Progenitor cell of endocrine pancreas (in vitro differentiated cells): ENCODE results near the gene NXPH2. TPM values are rescaled to one million over a fixed set of nuclear protein-coding genes. Genes with fewer than 3 reads are reported as not detected.

Experiments
- DNase-seq: peaks from one replicate; pipeline ENCODE4 v3.0.0; 2021; ENCODE audit warnings: low spot score; ENCODE audit not compliant: unreplicated experiment
- H3K27ac Mint-ChIP-seq: 2 replicates; pipeline ENCODE4 v1.8.0; 2021; ENCODE audit warnings: mild to moderate bottlenecking, moderate library complexity, mixed read lengths
- H3K27me3 Mint-ChIP-seq: 2 replicates; pipeline ENCODE4 v1.8.0; 2021; ENCODE audit warnings: mixed read lengths
- H3K36me3 Mint-ChIP-seq: 2 replicates; pipeline ENCODE4 v1.8.0; 2022; ENCODE audit warnings: mixed read lengths; ENCODE audit not compliant: insufficient read depth
- H3K4me1 Mint-ChIP-seq: 2 replicates; pipeline ENCODE4 v1.8.0; 2021; ENCODE audit warnings: low read depth, mixed read lengths
- H3K4me3 Mint-ChIP-seq: 2 replicates; pipeline ENCODE4 v1.8.0; 2021; ENCODE audit warnings: low read depth, mild to moderate bottlenecking, moderate library complexity, mixed read lengths
- H3K9me3 Mint-ChIP-seq: 2 replicates; pipeline ENCODE4 v1.8.0; 2021; ENCODE audit warnings: low read depth, mixed read lengths
- total RNA-seq: library from RNA; stranded (reverse); gene quantifications from 2 replicates; pipeline ENCODE4 v1.2.1, GENCODE V29; 2021
- TF ChIP-seq, protein P1 (sequence below): fragments of 200-600 bp; sonication (generic); IDR thresholded peaks from one replicate; pipeline ENCODE4 v1.5.0; 2021; ENCODE audit warnings: antibody characterized with exemption, mild to moderate bottlenecking; ENCODE audit not compliant: unreplicated experiment

The NXPH2 gene
- total RNA-seq, 1 donor from 2014 or later, result 5.3 TPM

DNA sequence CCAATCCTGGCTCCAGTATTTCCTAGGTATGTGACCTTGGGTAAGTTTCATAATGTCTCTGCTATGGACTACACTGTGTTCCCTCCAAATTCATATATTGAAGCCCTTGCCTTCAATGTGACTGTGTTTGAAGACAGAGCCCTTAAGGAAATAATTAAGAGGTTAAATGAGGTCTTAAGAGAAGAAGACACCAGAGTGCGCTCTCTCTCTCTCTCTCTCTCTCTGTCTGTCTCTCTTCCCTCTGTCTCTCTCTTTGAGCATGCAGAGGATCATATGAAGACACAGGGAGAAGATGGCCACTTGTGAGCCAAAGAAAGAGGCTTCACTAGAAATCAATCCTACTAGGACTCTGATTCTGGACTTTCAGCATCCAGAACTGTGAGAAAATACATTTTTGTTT lies 52.2 kb downstream of the NXPH2 start:
- H3K27me3 Mint-ChIP-seq, result no peaks in the 10 kb centered on the region
- H3K36me3 Mint-ChIP-seq, result no peaks in the 10 kb centered on the region
- peaks cover 19% of the 10 kb centered on the region for H3K4me1 Mint-ChIP-seq
- H3K4me3 Mint-ChIP-seq, result no peak overlapping the region
- no peak for DNase-seq
- TF ChIP-seq, protein P1, sequence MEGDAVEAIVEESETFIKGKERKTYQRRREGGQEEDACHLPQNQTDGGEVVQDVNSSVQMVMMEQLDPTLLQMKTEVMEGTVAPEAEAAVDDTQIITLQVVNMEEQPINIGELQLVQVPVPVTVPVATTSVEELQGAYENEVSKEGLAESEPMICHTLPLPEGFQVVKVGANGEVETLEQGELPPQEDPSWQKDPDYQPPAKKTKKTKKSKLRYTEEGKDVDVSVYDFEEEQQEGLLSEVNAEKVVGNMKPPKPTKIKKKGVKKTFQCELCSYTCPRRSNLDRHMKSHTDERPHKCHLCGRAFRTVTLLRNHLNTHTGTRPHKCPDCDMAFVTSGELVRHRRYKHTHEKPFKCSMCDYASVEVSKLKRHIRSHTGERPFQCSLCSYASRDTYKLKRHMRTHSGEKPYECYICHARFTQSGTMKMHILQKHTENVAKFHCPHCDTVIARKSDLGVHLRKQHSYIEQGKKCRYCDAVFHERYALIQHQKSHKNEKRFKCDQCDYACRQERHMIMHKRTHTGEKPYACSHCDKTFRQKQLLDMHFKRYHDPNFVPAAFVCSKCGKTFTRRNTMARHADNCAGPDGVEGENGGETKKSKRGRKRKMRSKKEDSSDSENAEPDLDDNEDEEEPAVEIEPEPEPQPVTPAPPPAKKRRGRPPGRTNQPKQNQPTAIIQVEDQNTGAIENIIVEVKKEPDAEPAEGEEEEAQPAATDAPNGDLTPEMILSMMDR, result no peak
- no peak overlapping the region for H3K27ac Mint-ChIP-seq
- no peaks in the 10 kb centered on the region for H3K9me3 Mint-ChIP-seq

- no peak for DNase-seq
- Mint-ChIP-seq H3K36me3 (no peaks in the 10 kb centered on the region), H3K27ac (no peak overlapping the region), H3K4me3 (no peak overlapping the region), H3K9me3 (no peaks in the 10 kb centered on the region), H3K27me3 (no peaks in the 10 kb centered on the region), H3K4me1 (peaks cover 26% of the 10 kb centered on the region)
- TF ChIP-seq, protein P1, result no peak
Measured at GRCh38 chr2:138726681-138727080, 53.5 kb downstream of the NXPH2 start.

GRCh38 chr2:138724729-138725459 lies 55.3 kb downstream of the NXPH2 start:
- TF ChIP-seq, protein P1, result no peak
- H3K27me3 Mint-ChIP-seq, result no peaks in the 10 kb centered on the region
- peaks cover 34% of the 10 kb centered on the region for H3K4me1 Mint-ChIP-seq
- H3K27ac Mint-ChIP-seq, result peak overlapping the region; percentile 47
- DNase-seq, result no peak
- no peaks in the 10 kb centered on the region for H3K36me3 Mint-ChIP-seq
- no peaks in the 10 kb centered on the region for H3K9me3 Mint-ChIP-seq
- no peak overlapping the region for H3K4me3 Mint-ChIP-seq

GRCh38 chr2:138724327-138724726 lies 55.9 kb downstream of the NXPH2 start:
- TF ChIP-seq, protein P1, result no peak
- Mint-ChIP-seq H3K36me3 (no peaks in the 10 kb centered on the region), H3K4me3 (no peak overlapping the region), H3K4me1 (peaks cover 34% of the 10 kb centered on the region), H3K27ac (no peak overlapping the region), H3K27me3 (no peaks in the 10 kb centered on the region), H3K9me3 (no peaks in the 10 kb centered on the region)
- DNase-seq, result no peak

DNA sequence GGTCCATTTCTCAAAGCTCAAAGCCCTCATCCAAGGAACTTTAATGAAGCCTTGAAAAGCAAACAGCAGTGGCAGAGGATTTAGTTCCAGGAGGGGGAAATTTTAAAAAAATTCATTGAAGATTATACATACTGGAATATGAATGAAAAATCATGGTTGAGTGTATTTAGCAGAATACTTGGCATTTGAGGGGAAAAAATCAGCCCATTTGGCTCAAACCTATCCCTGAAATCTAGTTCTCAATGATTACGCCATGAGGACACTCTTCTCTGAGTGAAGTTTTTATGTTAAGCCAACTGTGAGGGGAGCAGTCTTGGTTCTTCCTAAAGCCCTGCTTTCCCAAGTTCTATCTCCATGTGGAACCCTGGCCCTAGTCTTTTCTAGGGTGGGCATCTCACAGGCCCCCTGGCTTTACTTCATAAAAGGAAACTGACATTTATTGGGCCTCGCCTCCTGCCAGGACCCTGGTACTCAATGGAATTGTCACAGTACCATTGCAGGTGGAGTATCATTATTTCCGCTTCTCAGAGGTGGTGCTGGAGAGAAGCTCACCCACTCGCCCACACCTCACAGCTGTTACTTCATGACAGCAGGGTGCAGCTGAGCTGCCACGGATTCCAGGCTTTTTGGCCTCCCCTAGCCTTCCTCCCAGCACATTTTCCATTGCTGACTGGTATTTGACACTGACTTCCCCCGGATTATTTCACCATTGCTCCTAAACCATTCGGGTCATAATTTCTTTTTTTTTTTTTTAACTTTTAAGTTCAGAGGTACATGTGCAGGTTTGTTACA lies 56.8 kb downstream of the NXPH2 start:
- TF ChIP-seq, protein P1, result no peak
- no peak for DNase-seq
- Mint-ChIP-seq H3K27ac (no peak overlapping the region), H3K27me3 (no peaks in the 10 kb centered on the region), H3K36me3 (no peaks in the 10 kb centered on the region), H3K9me3 (no peaks in the 10 kb centered on the region), H3K4me3 (no peak overlapping the region), H3K4me1 (peaks cover 34% of the 10 kb centered on the region)
